OCI-LY1 (cell line): ENCODE measurements around the gene NETO1.

ENCODE experiments used
- H2AFZ ChIP-seq: fragments of 200-600 bp; sonication (generic), shearing (Covaris generic); 2 replicates; pipeline ENCODE4 v1.6.0; 2014; ENCODE audit warnings: antibody characterized with exemption, mild to moderate bottlenecking, low read length
- H3F3A ChIP-seq: fragments of 200-600 bp; sonication (generic), shearing (Covaris generic); 2 replicates; pipeline ENCODE4 v1.6.0; 2014; ENCODE audit warnings: mild to moderate bottlenecking, antibody characterized with exemption, low read length, moderate library complexity; ENCODE audit not compliant: insufficient read depth
- H3K27ac ChIP-seq: fragments of 200-600 bp; sonication (generic); 2 replicates; pipeline ENCODE4 v1.5.1; 2014; ENCODE audit warnings: low read length, mixed run types, mild to moderate bottlenecking, low read depth; ENCODE audit not compliant: poor library complexity, severe bottlenecking
- H3K27me3 ChIP-seq: fragments of 200-600 bp; sonication (generic); 2 replicates; pipeline ENCODE4 v1.6.0; 2014; ENCODE audit warnings: antibody characterized with exemption, mild to moderate bottlenecking, low read length, moderate library complexity; ENCODE audit not compliant: insufficient read depth
- H3K36me3 ChIP-seq: fragments of 200-600 bp; sonication (generic); 2 replicates; pipeline ENCODE4 v1.6.1; 2014; ENCODE audit warnings: mild to moderate bottlenecking, antibody characterized with exemption, low read length, moderate library complexity, mixed read lengths; ENCODE audit not compliant: insufficient read depth
- H3K4me1 ChIP-seq: fragments of 200-600 bp; sonication (generic); 2 replicates; pipeline ENCODE4 v1.5.1; 2014; ENCODE audit warnings: mild to moderate bottlenecking, low read length, moderate library complexity; ENCODE audit not compliant: insufficient read depth, severe bottlenecking
- H3K4me2 ChIP-seq: fragments of 200-600 bp; sonication (generic), shearing (Covaris generic); 2 replicates; pipeline ENCODE4 v1.6.1; 2014; ENCODE audit warnings: low read length
- H3K4me3 ChIP-seq: fragments of 200-600 bp; sonication (generic); 2 replicates; pipeline ENCODE4 v1.5.1; 2014; ENCODE audit warnings: low read length, low read depth, mild to moderate bottlenecking, mixed read lengths; ENCODE audit not compliant: poor library complexity, severe bottlenecking
- H3K79me2 ChIP-seq: fragments of 200-600 bp; shearing (Covaris generic); 2 replicates; pipeline ENCODE4 v1.6.1; 2016; ENCODE audit warnings: mixed run types, low read length, mixed read lengths; ENCODE audit not compliant: insufficient read depth
- H3K9ac ChIP-seq: fragments of 200-600 bp; sonication (generic), shearing (Covaris generic); 2 replicates; pipeline ENCODE4 v1.6.1; 2014; ENCODE audit warnings: mild to moderate bottlenecking, low read length, mixed read lengths
- H3K9me2 ChIP-seq: fragments of 200-600 bp; sonication (generic), shearing (Covaris generic); 2 replicates; pipeline ENCODE4 v1.6.1; 2014; ENCODE audit warnings: low read depth, mild to moderate bottlenecking, low read length, mixed read lengths
- H3K9me3 ChIP-seq: fragments of 200-600 bp; shearing (Covaris generic); 2 replicates; pipeline ENCODE4 v1.6.1; 2014; ENCODE audit warnings: low read length, mixed read lengths
- H4K20me1 ChIP-seq: fragments of 200-600 bp; sonication (generic), shearing (Covaris generic); 2 replicates; pipeline ENCODE4 v1.6.0; 2016; ENCODE audit warnings: mild to moderate bottlenecking, low read length; ENCODE audit not compliant: insufficient read depth
- CTCF ChIP-seq: fragments of 200-600 bp; sonication (generic), shearing (Covaris generic); IDR thresholded peaks from 2 replicates; pipeline ENCODE4 v1.5.1; 2017; ENCODE audit warnings: mild to moderate bottlenecking, antibody characterized with exemption, low read length, moderate library complexity, mixed read lengths
- EZH2 ChIP-seq: fragments of 200-600 bp; sonication (generic), shearing (Covaris generic); IDR thresholded peaks from 2 replicates; pipeline ENCODE4 v1.8.0; 2017; ENCODE audit warnings: borderline replicate concordance, mixed run types, mild to moderate bottlenecking, antibody characterized with exemption, low read length, moderate library complexity, mixed read lengths

NETO1 gene

GRCh38 chr18:72859088-72859487 lies 8.7 kb downstream of the NETO1 start:
- Histone ChIP-seq H3K4me1 (no peaks in the 10 kb centered on the region), H3K36me3 (no peaks in the 10 kb centered on the region), H3K9me2 (no peaks in the 10 kb centered on the region), H3K27me3 (no peaks in the 10 kb centered on the region), H3F3A (no peaks in the 10 kb centered on the region), H4K20me1 (no peaks in the 10 kb centered on the region), H3K4me2 (no peak overlapping the region), H3K9ac (no peak overlapping the region), H3K79me2 (no peaks in the 10 kb centered on the region), H3K4me3 (no peak overlapping the region), H3K27ac (no peak overlapping the region), H2AFZ (no peak overlapping the region), H3K9me3 (no peaks in the 10 kb centered on the region)
- TF ChIP-seq EZH2: no peak
- no peak for TF ChIP-seq CTCF

- Histone ChIP-seq H3K9me3 (no peaks in the 10 kb centered on the region), H3K9ac (no peak overlapping the region), H3K4me1 (no peaks in the 10 kb centered on the region), H3K4me2 (no peak overlapping the region), H4K20me1 (no peaks in the 10 kb centered on the region), H3K9me2 (no peaks in the 10 kb centered on the region), H3K79me2 (no peaks in the 10 kb centered on the region), H3K4me3 (no peak overlapping the region), H3K36me3 (no peaks in the 10 kb centered on the region), H3F3A (no peaks in the 10 kb centered on the region), H3K27ac (no peak overlapping the region), H2AFZ (no peak overlapping the region), H3K27me3 (no peaks in the 10 kb centered on the region)
- TF ChIP-seq EZH2 (no peak), CTCF (no peak)
Measured at GRCh38 chr18:72849671-72850070, 18.1 kb downstream of the NETO1 start.

- no peak overlapping the region for H3K27ac ChIP-seq
- no peaks in the 10 kb centered on the region for H3K9me3 ChIP-seq
- no peaks in the 10 kb centered on the region for H3K9me2 ChIP-seq
- no peak overlapping the region for H2AFZ ChIP-seq
- no peaks in the 10 kb centered on the region for H3K27me3 ChIP-seq
- H4K20me1 ChIP-seq: no peaks in the 10 kb centered on the region
- no peak overlapping the region for H3K4me2 ChIP-seq
- H3K9ac ChIP-seq: no peak overlapping the region
- no peaks in the 10 kb centered on the region for H3F3A ChIP-seq
- H3K79me2 ChIP-seq: no peaks in the 10 kb centered on the region
- TF ChIP-seq CTCF: no peak
- TF ChIP-seq EZH2: no peak
- no peaks in the 10 kb centered on the region for H3K36me3 ChIP-seq
- H3K4me3 ChIP-seq: no peak overlapping the region
- H3K4me1 ChIP-seq: no peaks in the 10 kb centered on the region
Measured at GRCh38 chr18:72848503-72849237, 19.1 kb downstream of the NETO1 start.
